Left ventricle myocardium inferior (tissue), 1 donor: ENCODE measurements around the gene KDF1. TPM values are rescaled to one million over a fixed set of nuclear protein-coding genes. Genes with fewer than 3 reads are reported as not detected.

Experiments used
- DNase-seq: peaks from one replicate; pipeline ENCODE4 v3.0.0-alpha.2; 2020
- H3K27ac ChIP-seq: fragments of 200-600 bp; replicated peaks from 2 replicates; pipeline ENCODE4 v1.8.0; 2021
- H3K27me3 ChIP-seq: fragments of 200-600 bp; 2 replicates; pipeline ENCODE4 v1.8.0; 2021; ENCODE audit warnings: low read depth
- H3K36me3 ChIP-seq: fragments of 200-600 bp; 2 replicates; pipeline ENCODE4 v1.8.0; 2021
- H3K4me1 ChIP-seq: fragments of 200-600 bp; 2 replicates; pipeline ENCODE4 v1.8.0; 2021
- H3K4me3 ChIP-seq: fragments of 200-600 bp; 2 replicates; pipeline ENCODE4 v1.8.0; 2021; ENCODE audit warnings: mild to moderate bottlenecking, moderate library complexity
- H3K9me3 ChIP-seq: fragments of 200-600 bp; replicated peaks from 2 replicates; pipeline ENCODE4 v1.8.0; 2021
- intact Hi-C: fragments of 100-400 bp; cut with micrococcal nuclease; formaldehyde crosslinking; loops from one replicate; pipeline ENCODE4 v1.11.0; 2022
- total RNA-seq: library from RNA; stranded (reverse); fragmentation: NEBNext Ultra II Directional; extraction: Animal tissue kit (Norgen Biotek cat#: 25700); gene quantifications from one replicate; pipeline ENCODE4 v1.2.1, GENCODE V29; 2021
- TF ChIP-seq, protein P1 (sequence below): fragments of 200-600 bp; IDR thresholded peaks from 2 replicates; pipeline ENCODE4 v1.8.0; 2021; ENCODE audit warnings: antibody characterized with exemption, mild to moderate bottlenecking, borderline replicate concordance
- donor health status: DM: no; HTN: yes; CAD: no; lungs with severe emphysema.

KDF1 gene
- total RNA-seq, 1 donor from 2014 or later: 0.27 TPM

DNA sequence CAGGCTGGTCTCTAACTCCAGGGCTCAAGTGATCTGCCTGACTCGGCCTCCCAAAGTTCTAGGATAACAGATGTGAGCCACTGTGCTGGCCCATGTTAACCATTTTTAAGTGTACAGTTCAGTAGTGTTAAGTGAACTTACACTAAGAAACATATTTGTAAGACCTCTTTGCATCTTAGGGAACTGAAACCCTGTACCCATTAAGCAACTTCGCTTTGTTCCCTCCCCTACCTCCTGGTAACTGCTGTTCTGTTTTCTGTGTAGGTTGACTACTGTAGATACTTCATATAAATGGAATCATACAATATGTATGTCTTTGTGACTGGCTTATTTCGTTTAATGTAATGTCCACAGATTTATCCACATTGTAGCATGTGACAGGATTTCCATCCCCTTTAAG lies 27.7 kb downstream of the KDF1 start:
- Histone ChIP-seq H3K4me1 (peaks cover 10% of the 10 kb centered on the region), H3K9me3 (no peaks in the 10 kb centered on the region), H3K27ac (no peak overlapping the region), H3K4me3 (no peak overlapping the region), H3K36me3 (peaks cover 82% of the 10 kb centered on the region), H3K27me3 (no peaks in the 10 kb centered on the region)
- DNase-seq: no peak
- TF ChIP-seq, protein P1, sequence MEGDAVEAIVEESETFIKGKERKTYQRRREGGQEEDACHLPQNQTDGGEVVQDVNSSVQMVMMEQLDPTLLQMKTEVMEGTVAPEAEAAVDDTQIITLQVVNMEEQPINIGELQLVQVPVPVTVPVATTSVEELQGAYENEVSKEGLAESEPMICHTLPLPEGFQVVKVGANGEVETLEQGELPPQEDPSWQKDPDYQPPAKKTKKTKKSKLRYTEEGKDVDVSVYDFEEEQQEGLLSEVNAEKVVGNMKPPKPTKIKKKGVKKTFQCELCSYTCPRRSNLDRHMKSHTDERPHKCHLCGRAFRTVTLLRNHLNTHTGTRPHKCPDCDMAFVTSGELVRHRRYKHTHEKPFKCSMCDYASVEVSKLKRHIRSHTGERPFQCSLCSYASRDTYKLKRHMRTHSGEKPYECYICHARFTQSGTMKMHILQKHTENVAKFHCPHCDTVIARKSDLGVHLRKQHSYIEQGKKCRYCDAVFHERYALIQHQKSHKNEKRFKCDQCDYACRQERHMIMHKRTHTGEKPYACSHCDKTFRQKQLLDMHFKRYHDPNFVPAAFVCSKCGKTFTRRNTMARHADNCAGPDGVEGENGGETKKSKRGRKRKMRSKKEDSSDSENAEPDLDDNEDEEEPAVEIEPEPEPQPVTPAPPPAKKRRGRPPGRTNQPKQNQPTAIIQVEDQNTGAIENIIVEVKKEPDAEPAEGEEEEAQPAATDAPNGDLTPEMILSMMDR: no peak
- intact Hi-C loops: no loop called here

DNA sequence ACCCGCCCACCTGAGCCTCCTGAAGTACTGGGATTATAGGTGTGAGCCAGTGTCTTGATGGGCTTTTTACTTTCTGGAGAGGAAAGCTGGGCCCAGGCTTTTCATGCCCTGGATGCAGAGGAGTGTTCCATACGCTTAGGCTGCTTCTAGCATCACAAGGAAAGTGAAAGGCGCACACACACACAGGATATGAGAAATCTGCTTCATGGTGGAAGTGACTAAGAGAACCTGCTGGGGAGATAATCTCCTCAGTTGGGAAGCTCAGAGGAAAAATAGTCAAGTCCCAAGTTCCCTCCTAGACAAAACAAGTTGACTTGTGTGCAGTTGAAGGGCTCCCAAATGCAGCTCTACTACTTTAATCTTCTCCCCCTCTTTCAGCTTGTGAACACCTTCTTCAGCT lies 36.6 kb downstream of the KDF1 start:
- Histone ChIP-seq H3K27me3 (no peaks in the 10 kb centered on the region), H3K27ac (no peak overlapping the region), H3K4me3 (no peak overlapping the region), H3K36me3 (peaks cover 48% of the 10 kb centered on the region), H3K4me1 (peaks cover 36% of the 10 kb centered on the region), H3K9me3 (no peaks in the 10 kb centered on the region)
- intact Hi-C loops: no loop called here
- TF ChIP-seq, protein P1: no peak
- no peak for DNase-seq

DNA sequence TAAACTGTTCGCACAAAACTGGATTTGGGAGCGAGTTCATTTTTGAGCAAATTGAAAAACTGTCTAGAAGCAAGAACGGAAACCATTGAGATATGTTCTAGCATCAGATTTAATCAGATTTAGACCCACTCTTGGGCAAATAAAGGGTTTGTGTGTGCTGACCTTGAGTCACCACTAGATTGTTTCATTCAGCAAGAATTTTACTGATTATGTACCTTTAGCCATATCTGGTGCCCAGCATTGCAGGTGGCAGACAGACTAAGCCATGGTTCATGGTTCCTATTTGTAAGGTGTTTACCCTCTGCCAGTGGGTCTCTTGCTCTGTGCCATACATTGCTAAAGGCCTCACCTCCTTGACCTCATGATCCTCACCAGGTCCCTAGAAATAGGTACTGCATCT lies 37.4 kb downstream of the KDF1 start:
- TF ChIP-seq, protein P1: no peak
- H3K36me3 ChIP-seq: peaks cover 40% of the 10 kb centered on the region
- no peak overlapping the region for H3K27ac ChIP-seq
- no peaks in the 10 kb centered on the region for H3K27me3 ChIP-seq
- intact Hi-C loops: no loop called here
- H3K4me1 ChIP-seq: peaks cover 36% of the 10 kb centered on the region
- H3K9me3 ChIP-seq: no peaks in the 10 kb centered on the region
- no peak for DNase-seq
- H3K4me3 ChIP-seq: peak overlapping the region; percentile 92

DNA sequence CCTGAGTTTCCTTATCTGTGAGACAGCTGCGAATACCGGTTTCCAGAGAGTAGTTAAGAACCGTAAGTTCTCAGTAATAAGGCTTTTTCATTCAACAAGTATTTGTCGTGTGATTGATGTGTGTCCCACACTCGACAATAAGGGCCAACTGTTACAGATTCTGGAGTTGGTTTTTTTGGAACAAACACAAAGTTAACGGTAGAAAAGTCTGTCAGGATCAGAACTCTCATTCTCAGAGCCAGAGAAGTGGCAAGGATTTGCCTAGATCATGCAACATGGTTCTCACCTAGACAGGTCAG lies 37.9 kb downstream of the KDF1 start:
- TF ChIP-seq, protein P1: no peak
- Histone ChIP-seq H3K4me1 (peaks cover 36% of the 10 kb centered on the region), H3K36me3 (peaks cover 34% of the 10 kb centered on the region), H3K4me3 (peak overlapping the region; percentile 92), H3K27me3 (no peaks in the 10 kb centered on the region), H3K9me3 (no peaks in the 10 kb centered on the region), H3K27ac (no peak overlapping the region)
- intact Hi-C loops: no loop called here
- DNase-seq: no peak

DNA sequence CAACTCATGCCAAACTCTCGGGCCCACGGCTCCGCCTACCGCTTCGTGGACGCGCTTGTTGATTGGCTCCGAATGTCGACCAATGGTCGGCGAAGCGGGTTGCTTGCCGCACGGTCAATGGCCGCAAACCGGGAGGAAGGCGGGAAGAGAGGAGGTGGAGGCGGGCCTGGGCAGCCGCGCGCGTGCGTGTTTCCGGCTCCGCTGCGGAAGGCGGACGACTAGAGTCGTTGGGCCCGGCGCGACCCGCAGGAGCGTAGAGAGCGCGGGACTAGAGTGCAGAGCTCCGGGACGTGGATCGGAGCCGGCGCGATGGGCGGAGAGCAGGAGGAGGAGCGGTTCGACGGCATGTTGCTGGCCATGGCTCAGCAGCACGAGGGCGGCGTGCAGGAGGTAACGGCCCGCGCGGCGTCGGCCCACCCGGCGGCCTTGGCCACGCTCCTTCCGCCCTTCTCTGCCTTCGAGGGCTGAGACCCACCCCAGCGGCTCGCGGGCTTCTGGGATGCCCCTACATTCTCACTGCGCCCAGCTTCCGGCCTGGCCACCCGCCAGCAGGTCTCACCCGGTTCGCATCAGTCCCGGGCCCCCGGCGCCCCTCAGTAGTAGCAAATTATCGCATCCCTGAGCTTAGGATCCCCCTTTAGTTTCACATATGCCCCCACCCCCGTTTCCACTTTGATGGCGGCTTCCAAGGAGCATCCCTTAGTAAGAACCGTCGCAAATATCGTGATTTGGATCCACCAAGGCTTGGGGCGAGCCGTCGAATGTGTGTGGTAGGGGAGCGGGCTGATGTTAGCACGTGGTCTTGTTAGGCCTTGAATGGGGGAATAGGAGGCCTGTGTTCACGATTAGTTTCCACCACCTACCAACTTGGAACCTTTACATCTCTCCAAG lies 38.5 kb downstream of the KDF1 start, which contains the start of gene NUDC:
TSS of gene NUDC (plus strand) at position 204 of the 891 bp plus-strand sequence. CDS start at position 310, 106 bp downstream.
- no peaks in the 10 kb centered on the region for H3K27me3 ChIP-seq
- peak; percentile 97 for DNase-seq
- intact Hi-C loops: no loop called here
- peak within 1 kb of the TSS; percentile 92 for H3K4me3 ChIP-seq
- H3K4me1 ChIP-seq: peaks cover 36% of the 10 kb centered on the region
- H3K9me3 ChIP-seq: no peaks in the 10 kb centered on the region
- H3K36me3 ChIP-seq: peaks cover 30% of the 10 kb centered on the region
- TF ChIP-seq, protein P1: no peak
- H3K27ac ChIP-seq: peak within 1 kb of the TSS; percentile 90
